SK-N-SH (cell line): Measurements from ENCODE around the gene DHX9. TPM values are rescaled to one million over a fixed set of nuclear protein-coding genes. Genes with fewer than 3 reads are reported as not detected.

ENCODE experiments used
- CTCF ChIA-PET: fragments of 300-600, 350-600 bp; formaldehyde crosslinking; extraction: SDS; loops from one replicate; lab custom pipeline; 2021; lab: Yijun Ruan, JAX
- POLR2A ChIA-PET: fragments of 350-600 bp; sonication (Branson Sonifier 250); formaldehyde crosslinking; extraction: SDS; loops from one replicate; lab custom pipeline; 2020; ENCODE audit warnings: antibody characterized with exemption, inconsistent platforms; lab: Yijun Ruan, JAX
- DNase-seq: peaks from one replicate; pipeline ENCODE4 v3.0.0; 2012
- H2AFZ ChIP-seq: fragments of 200-600 bp; sonication (generic); 2 replicates; pipeline ENCODE4 v1.8.1; 2016; ENCODE audit warnings: antibody characterized with exemption, mild to moderate bottlenecking, low read depth
- H3F3A ChIP-seq: fragments of 200-600 bp; sonication (generic); replicated peaks from 2 replicates; pipeline ENCODE3; 2016; ENCODE audit warnings: antibody characterized with exemption, mild to moderate bottlenecking; ENCODE audit not compliant: insufficient read depth
- H3K27ac ChIP-seq, 2 experiments: fragments of 200-500 bp in 1 of 2; fragments of 200-600 bp in 1 of 2; sonication (Bioruptor generic) in 1 of 2; sonication (generic), shearing (Covaris generic) in 1 of 2; 2 replicates each; pipeline versions ENCODE4 v1.5.1 to v1.6.1; 2014 to 2016; ENCODE audit warnings: low read depth in 2 of 2, inconsistent platforms in 1 of 2, low read length in 1 of 2, mild to moderate bottlenecking in 1 of 2, mixed read lengths in 1 of 2
- H3K27me3 ChIP-seq: fragments of 200-600 bp; sonication (generic), shearing (Covaris generic); 2 replicates; pipeline ENCODE4 v1.6.1; 2016; ENCODE audit warnings: mixed run types; ENCODE audit not compliant: insufficient read depth
- H3K36me3 ChIP-seq, 2 experiments: fragments of 200-500 bp in 1 of 2; fragments of 200-600 bp in 1 of 2; sonication (Bioruptor generic) in 1 of 2; sonication (generic) in 1 of 2; replicated peaks in 1 of 2; 2 replicates each; pipeline versions ENCODE3 to v1.5.1; 2014 to 2016; ENCODE audit warnings: low read length in 1 of 2, mild to moderate bottlenecking in 1 of 2; ENCODE audit not compliant: insufficient read depth in 2 of 2, control insufficient read depth in 1 of 2
- H3K4me1 ChIP-seq, 2 experiments: fragments of 200-500 bp in 1 of 2; fragments of 200-600 bp in 1 of 2; sonication (Bioruptor generic) in 1 of 2; sonication (generic), shearing (Covaris generic) in 1 of 2; 2 replicates each; pipeline versions ENCODE4 v1.5.1 to v1.6.1; 2014 to 2016; ENCODE audit warnings: low read depth in 1 of 2, low read length in 1 of 2, mixed run types in 1 of 2; ENCODE audit not compliant: insufficient read depth in 2 of 2, control insufficient read depth in 1 of 2
- H3K4me2 ChIP-seq: fragments of 200-600 bp; sonication (generic), shearing (Covaris generic); 2 replicates; pipeline ENCODE4 v1.6.1; 2017; ENCODE audit warnings: mixed run types
- H3K4me3 ChIP-seq, 2 experiments: fragments of 200-500 bp in 1 of 2; fragments of 200-600 bp in 1 of 2; sonication (Bioruptor generic) in 1 of 2; sonication (generic), shearing (Covaris generic) in 1 of 2; 2 replicates each; pipeline versions ENCODE4 v1.5.1 to v1.8.1; 2014 to 2016; ENCODE audit warnings: low read depth in 2 of 2, inconsistent platforms in 1 of 2, low read length in 1 of 2, mild to moderate bottlenecking in 1 of 2, mixed read lengths in 1 of 2, moderate library complexity in 1 of 2
- H3K79me2 ChIP-seq: fragments of 200-600 bp; sonication (generic); 2 replicates; pipeline ENCODE4 v1.8.1; 2017; ENCODE audit warnings: mild to moderate bottlenecking; ENCODE audit not compliant: insufficient read depth
- H3K9ac ChIP-seq: fragments of 200-600 bp; sonication (generic); 2 replicates; pipeline ENCODE4 v1.6.1; 2017; ENCODE audit warnings: mixed run types
- H3K9me2 ChIP-seq: fragments of 200-600 bp; sonication (generic); 2 replicates; pipeline ENCODE4 v1.6.1; 2017; ENCODE audit warnings: mixed run types
- H3K9me3 ChIP-seq: fragments of 200-600 bp; sonication (generic); 2 replicates; pipeline ENCODE4 v1.6.1; 2017; ENCODE audit warnings: mixed run types, mild to moderate bottlenecking, moderate library complexity
- H4K20me1 ChIP-seq: fragments of 200-600 bp; sonication (generic); 2 replicates; pipeline ENCODE4 v1.6.1; 2017; ENCODE audit warnings: mild to moderate bottlenecking, mixed run types; ENCODE audit not compliant: insufficient read depth
- CHD2 ChIP-seq: fragments of 150-350 bp; IDR thresholded peaks from 2 replicates; pipeline ENCODE4 v1.6.1; 2018; ENCODE audit warnings: low read length; ENCODE audit not compliant: partially characterized antibody
- ELF1 ChIP-seq: IDR thresholded peaks from 2 replicates; pipeline ENCODE4 v1.4.0; 2012
- FOXM1 ChIP-seq: IDR thresholded peaks from 2 replicates; pipeline ENCODE4 v1.4.0; 2012; ENCODE audit warnings: low read depth, mild to moderate bottlenecking
- GATA2 ChIP-seq: sonication (generic); formaldehyde crosslinking; IDR thresholded peaks from 2 replicates; pipeline ENCODE4 v1.5.0; 2020; ENCODE audit warnings: mild to moderate bottlenecking, missing genetic modification reagents
- JUND ChIP-seq: IDR thresholded peaks from 2 replicates; pipeline ENCODE4 v1.4.0; 2012
- NFIC ChIP-seq: IDR thresholded peaks from 2 replicates; pipeline ENCODE4 v1.4.0; 2012; ENCODE audit warnings: borderline replicate concordance
- POLR2AphosphoS5 ChIP-seq: IDR thresholded peaks from 2 replicates; pipeline ENCODE4 v1.6.1; 2012; ENCODE audit warnings: low read depth, low read length
- RAD21 ChIP-seq: IDR thresholded peaks from 2 replicates; pipeline ENCODE4 v1.6.1; 2012; ENCODE audit warnings: mild to moderate bottlenecking, low read length
- RFX5 ChIP-seq: IDR thresholded peaks from 2 replicates; pipeline ENCODE4 v1.6.1; 2012; ENCODE audit warnings: mild to moderate bottlenecking, improper control_type of control experiment, low read length
- RXRA ChIP-seq: IDR thresholded peaks from 2 replicates; pipeline ENCODE4 v1.4.0; 2012; ENCODE audit warnings: low read depth, mild to moderate bottlenecking, borderline replicate concordance
- SMC3 ChIP-seq: IDR thresholded peaks from 2 replicates; pipeline ENCODE4 v1.6.1; 2012; ENCODE audit warnings: low read depth, low read length, improper control_type of control experiment
- TCF12 ChIP-seq: IDR thresholded peaks from 2 replicates; pipeline ENCODE4 v1.4.0; 2012
- WGBS: methylation state at CpG from one replicate; pipeline ENCODE4 v1.1.6; 2017; ENCODE audit warnings: low lambda C conversion rate; 5-methylcytosine and 5-hydroxymethylcytosine counted together
- polyA plus RNA-seq, 3 experiments: library from polyadenylated mRNA; depleted of rRNA; stranded (reverse); fragments of >200 nt; gene quantifications; 2 replicates each; pipeline ENCODE4 v1.2.3, GENCODE V29; 2012
- TF ChIP-seq, protein P1 (sequence below): fragments of 200-600 bp; sonication (generic); IDR thresholded peaks from 2 replicates; pipeline ENCODE4 v1.6.1; 2017; ENCODE audit warnings: antibody characterized with exemption, mild to moderate bottlenecking, moderate library complexity
- TF ChIP-seq, protein P2 (sequence below): fragments of 150-350 bp; IDR thresholded peaks from 2 replicates; pipeline ENCODE4 v1.6.1; 2017; ENCODE audit warnings: antibody characterized with exemption, low read length, low read depth, borderline replicate concordance
- TF ChIP-seq, protein P3 (sequence below): IDR thresholded peaks from 2 replicates; pipeline ENCODE4 v1.6.1; 2012; ENCODE audit warnings: mild to moderate bottlenecking, low read depth, low read length, moderate library complexity
- TF ChIP-seq, protein P4 (sequence below): IDR thresholded peaks from 2 replicates; pipeline ENCODE4; 2012

The DHX9 gene
- polyA plus RNA-seq, 1 of the 3 experiments (the other 2 are of a cell fraction) = 145 TPM

DNA sequence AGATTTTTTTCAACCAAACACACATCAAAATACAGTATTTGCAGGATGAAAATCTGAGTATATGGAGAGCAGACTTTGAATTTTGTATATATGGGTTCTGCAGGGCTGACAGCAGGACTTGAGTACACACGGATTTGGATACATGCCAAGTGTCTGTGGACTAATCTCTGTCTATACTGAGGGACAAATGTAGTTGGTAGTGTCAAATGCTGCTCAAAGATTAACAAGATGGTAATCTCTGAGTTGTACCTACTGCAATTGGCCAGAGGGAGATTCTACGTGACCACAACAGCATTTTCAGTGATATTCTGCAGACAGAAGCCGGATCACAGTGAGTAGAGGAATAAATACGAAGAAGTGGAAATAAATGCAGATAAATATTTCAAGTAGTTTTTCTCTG lies 70.4 kb downstream of the DHX9 start:
- Histone ChIP-seq H3K27me3 (no peaks in the 10 kb centered on the region), H3K79me2 (no peaks in the 10 kb centered on the region), H3K4me2 (no peak overlapping the region), H3K9me3 (peaks cover 4% of the 10 kb centered on the region; the same call in 1 of the 2 replicates), H3K9ac (no peak overlapping the region), H3K4me1 (peaks cover 0 to 8% of the 10 kb centered on the region in 2 experiments; a peak in 2 of 4 replicates), H3K4me3 (no peak overlapping the region), H4K20me1 (no peaks in the 10 kb centered on the region), H2AFZ (no peak overlapping the region), H3F3A (no peaks in the 10 kb centered on the region), H3K27ac (peak overlapping the region in 1 of 2 experiments; percentile 51; a peak in 1 of 4 replicates)
- DNase-seq = peak; percentile 50
- 35% methylated on average over 4 of the region's 4 CpGs for WGBS
- ChIA-PET CTCF (no interaction called here), POLR2A (interaction anchor here (0.7 kb wide), 1 partner anchor 378 kb away, joined by 3 read pairs; no protein-coding TSS in a partner anchor)
- TF ChIP-seq FOXM1 (no peak), GATA2 (CRISPR knock-in tag) (peak; percentile 71)
- TF ChIP-seq, all 33 proteins: peak for 1
- no peaks in the 10 kb centered on the region for H3K36me3 ChIP-seq
- H3K9me2 ChIP-seq = no peaks in the 10 kb centered on the region

DNA sequence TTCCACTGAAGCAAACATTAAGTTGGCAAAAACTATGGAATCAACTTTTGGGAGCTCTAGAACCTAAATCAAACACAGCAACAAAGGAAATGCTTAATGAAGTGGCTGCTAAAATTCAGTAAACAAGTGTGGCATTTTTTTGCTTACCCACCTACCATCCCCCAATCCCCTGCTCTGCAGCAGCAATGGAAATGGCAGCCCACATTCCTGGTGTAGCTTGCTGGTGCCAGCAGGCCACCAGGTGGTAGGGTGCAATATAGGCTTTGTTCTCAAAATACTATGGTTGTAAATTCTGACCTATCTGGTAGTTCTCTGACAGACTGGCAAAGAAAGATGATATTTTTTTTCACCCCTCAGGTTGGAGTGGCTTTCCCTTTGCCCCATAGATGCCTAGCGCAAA lies 71.0 kb downstream of the DHX9 start:
- TF ChIP-seq RFX5 = no peak
- TF ChIP-seq, protein P1, sequence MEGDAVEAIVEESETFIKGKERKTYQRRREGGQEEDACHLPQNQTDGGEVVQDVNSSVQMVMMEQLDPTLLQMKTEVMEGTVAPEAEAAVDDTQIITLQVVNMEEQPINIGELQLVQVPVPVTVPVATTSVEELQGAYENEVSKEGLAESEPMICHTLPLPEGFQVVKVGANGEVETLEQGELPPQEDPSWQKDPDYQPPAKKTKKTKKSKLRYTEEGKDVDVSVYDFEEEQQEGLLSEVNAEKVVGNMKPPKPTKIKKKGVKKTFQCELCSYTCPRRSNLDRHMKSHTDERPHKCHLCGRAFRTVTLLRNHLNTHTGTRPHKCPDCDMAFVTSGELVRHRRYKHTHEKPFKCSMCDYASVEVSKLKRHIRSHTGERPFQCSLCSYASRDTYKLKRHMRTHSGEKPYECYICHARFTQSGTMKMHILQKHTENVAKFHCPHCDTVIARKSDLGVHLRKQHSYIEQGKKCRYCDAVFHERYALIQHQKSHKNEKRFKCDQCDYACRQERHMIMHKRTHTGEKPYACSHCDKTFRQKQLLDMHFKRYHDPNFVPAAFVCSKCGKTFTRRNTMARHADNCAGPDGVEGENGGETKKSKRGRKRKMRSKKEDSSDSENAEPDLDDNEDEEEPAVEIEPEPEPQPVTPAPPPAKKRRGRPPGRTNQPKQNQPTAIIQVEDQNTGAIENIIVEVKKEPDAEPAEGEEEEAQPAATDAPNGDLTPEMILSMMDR = no peak
- TF ChIP-seq ELF1 = no peak
- 0 out of 2 replicates have a peak, but pooled peaks have one; percentile 20 for TF ChIP-seq RAD21
- no peak for TF ChIP-seq RXRA
- TF ChIP-seq POLR2AphosphoS5 = no peak
- TF ChIP-seq CHD2 = no peak
- no peak for TF ChIP-seq NFIC
- no peak for TF ChIP-seq TCF12
- peak; percentile 32 for DNase-seq
- Histone ChIP-seq H3K9ac (no peak overlapping the region), H3K4me3 (no peak overlapping the region), H2AFZ (no peak overlapping the region), H3K27me3 (no peaks in the 10 kb centered on the region), H3K4me2 (no peak overlapping the region), H3K36me3 (no peaks in the 10 kb centered on the region), H3F3A (no peaks in the 10 kb centered on the region), H3K9me3 (peaks cover 4% of the 10 kb centered on the region; the same call in 1 of the 2 replicates), H3K4me1 (peaks cover 0 to 8% of the 10 kb centered on the region in 2 experiments; a peak in 2 of 4 replicates), H3K79me2 (no peaks in the 10 kb centered on the region), H4K20me1 (no peaks in the 10 kb centered on the region), H3K27ac (peak overlapping the region in 1 of 2 experiments; percentile 51; a peak in 1 of 4 replicates), H3K9me2 (no peaks in the 10 kb centered on the region)
- WGBS = 100% methylated on average over 1 of the region's 1 CpG
- ChIA-PET CTCF (interaction anchor here (1.7 kb wide), 1 partner anchor 52 kb away, joined by 5 read pairs; no protein-coding TSS in a partner anchor), POLR2A (interaction anchor here (0.6 to 0.7 kb wide), 2 partner anchors 70 to 377 kb away, joined by 3 read pairs; no protein-coding TSS in a partner anchor)

DNA sequence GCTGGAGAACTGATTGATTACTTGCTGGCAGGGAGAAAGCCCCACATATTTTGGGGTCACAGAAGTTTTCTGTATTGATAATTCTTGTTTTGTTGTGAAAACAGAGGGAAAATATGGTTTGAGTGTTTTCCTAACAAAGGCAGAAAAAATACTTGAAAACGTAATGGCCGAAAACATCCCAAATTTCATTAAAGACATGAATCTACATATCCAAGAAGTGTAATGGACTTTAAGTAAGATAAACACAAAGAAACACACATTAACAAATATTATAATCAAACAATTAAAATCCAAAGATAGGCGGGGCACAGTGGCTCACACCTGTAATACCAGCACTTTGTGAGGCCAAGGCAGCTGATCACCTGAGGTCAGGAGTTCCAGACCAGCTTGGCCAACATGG lies 74.3 kb downstream of the DHX9 start:
- no peak overlapping the region for H3K4me3 ChIP-seq
- no peaks in the 10 kb centered on the region for H3K27me3 ChIP-seq
- H2AFZ ChIP-seq = no peak overlapping the region
- 87% methylated on average over 3 of the region's 3 CpGs for WGBS
- H3K9ac ChIP-seq = no peak overlapping the region
- H3K4me1 ChIP-seq = peaks cover 0 to 8% of the 10 kb centered on the region in 2 experiments; a peak in 2 of 4 replicates
- ChIA-PET CTCF (no interaction called here), POLR2A (no interaction called here)
- H3K9me3 ChIP-seq = peaks cover 4% of the 10 kb centered on the region; the same call in 1 of the 2 replicates
- no peaks in the 10 kb centered on the region for H3K36me3 ChIP-seq
- H4K20me1 ChIP-seq = no peaks in the 10 kb centered on the region
- no peaks in the 10 kb centered on the region for H3K79me2 ChIP-seq
- no peak overlapping the region for H3K4me2 ChIP-seq
- no peak for DNase-seq
- H3F3A ChIP-seq = no peaks in the 10 kb centered on the region
- H3K9me2 ChIP-seq = no peaks in the 10 kb centered on the region
- H3K27ac ChIP-seq = no peak overlapping the region
- TF ChIP-seq JUND = no peak
- TF ChIP-seq, protein P2, sequence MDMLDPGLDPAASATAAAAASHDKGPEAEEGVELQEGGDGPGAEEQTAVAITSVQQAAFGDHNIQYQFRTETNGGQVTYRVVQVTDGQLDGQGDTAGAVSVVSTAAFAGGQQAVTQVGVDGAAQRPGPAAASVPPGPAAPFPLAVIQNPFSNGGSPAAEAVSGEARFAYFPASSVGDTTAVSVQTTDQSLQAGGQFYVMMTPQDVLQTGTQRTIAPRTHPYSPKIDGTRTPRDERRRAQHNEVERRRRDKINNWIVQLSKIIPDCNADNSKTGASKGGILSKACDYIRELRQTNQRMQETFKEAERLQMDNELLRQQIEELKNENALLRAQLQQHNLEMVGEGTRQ = no peak
- TF ChIP-seq RFX5 = no peak
- TF ChIP-seq, protein P3, sequence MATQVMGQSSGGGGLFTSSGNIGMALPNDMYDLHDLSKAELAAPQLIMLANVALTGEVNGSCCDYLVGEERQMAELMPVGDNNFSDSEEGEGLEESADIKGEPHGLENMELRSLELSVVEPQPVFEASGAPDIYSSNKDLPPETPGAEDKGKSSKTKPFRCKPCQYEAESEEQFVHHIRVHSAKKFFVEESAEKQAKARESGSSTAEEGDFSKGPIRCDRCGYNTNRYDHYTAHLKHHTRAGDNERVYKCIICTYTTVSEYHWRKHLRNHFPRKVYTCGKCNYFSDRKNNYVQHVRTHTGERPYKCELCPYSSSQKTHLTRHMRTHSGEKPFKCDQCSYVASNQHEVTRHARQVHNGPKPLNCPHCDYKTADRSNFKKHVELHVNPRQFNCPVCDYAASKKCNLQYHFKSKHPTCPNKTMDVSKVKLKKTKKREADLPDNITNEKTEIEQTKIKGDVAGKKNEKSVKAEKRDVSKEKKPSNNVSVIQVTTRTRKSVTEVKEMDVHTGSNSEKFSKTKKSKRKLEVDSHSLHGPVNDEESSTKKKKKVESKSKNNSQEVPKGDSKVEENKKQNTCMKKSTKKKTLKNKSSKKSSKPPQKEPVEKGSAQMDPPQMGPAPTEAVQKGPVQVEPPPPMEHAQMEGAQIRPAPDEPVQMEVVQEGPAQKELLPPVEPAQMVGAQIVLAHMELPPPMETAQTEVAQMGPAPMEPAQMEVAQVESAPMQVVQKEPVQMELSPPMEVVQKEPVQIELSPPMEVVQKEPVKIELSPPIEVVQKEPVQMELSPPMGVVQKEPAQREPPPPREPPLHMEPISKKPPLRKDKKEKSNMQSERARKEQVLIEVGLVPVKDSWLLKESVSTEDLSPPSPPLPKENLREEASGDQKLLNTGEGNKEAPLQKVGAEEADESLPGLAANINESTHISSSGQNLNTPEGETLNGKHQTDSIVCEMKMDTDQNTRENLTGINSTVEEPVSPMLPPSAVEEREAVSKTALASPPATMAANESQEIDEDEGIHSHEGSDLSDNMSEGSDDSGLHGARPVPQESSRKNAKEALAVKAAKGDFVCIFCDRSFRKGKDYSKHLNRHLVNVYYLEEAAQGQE = no peak
- no peak for TF ChIP-seq SMC3
- TF ChIP-seq TCF12 = no peak
- TF ChIP-seq, protein P4, sequence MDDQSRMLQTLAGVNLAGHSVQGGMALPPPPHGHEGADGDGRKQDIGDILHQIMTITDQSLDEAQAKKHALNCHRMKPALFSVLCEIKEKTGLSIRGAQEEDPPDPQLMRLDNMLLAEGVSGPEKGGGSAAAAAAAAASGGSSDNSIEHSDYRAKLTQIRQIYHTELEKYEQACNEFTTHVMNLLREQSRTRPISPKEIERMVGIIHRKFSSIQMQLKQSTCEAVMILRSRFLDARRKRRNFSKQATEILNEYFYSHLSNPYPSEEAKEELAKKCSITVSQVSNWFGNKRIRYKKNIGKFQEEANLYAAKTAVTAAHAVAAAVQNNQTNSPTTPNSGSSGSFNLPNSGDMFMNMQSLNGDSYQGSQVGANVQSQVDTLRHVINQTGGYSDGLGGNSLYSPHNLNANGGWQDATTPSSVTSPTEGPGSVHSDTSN = no peak
